Lower leg skin (tissue), 4 donors: ENCODE results near the gene RXRA. TPM values are rescaled to one million over a fixed set of nuclear protein-coding genes. Genes with fewer than 3 reads are reported as not detected.
A peak's percentile ranks its signal among the peaks of the same experiment; 100 is the strongest.

Experiments used
- DNase-seq, 2 donors: peaks; one replicate each; pipeline ENCODE4 v3.0.0-alpha.2; 2019; ENCODE audit warnings: low spot score in 2 of 2
- H3K4me3 ChIP-seq: fragments of 200-600 bp; sonication (generic); 2 replicates; pipeline ENCODE4 v1.5.1; 2017; ENCODE audit warnings: mild to moderate bottlenecking, low read depth; ENCODE audit not compliant: poor library complexity, severe bottlenecking
- POLR2A ChIP-seq, 2 donors: fragments of 450-650 bp; IDR thresholded peaks; one replicate each; pipeline ENCODE4 v1.6.1; 2016 to 2017; ENCODE audit warnings: antibody characterized with exemption in 2 of 2, mild to moderate bottlenecking in 1 of 2, moderate library complexity in 1 of 2
- WGBS, 2 donors: methylation state at CpG; one replicate each; pipeline ENCODE4 v1.1.5; 2018; 5-methylcytosine and 5-hydroxymethylcytosine counted together
- intact Hi-C: fragments of 100-400 bp; cut with DNase I; formaldehyde crosslinking; loops from one replicate; pipeline ENCODE4 v1.15.0; 2023; ENCODE audit warnings: low total_unique reads
- total RNA-seq, 4 donors: library from RNA; depleted of rRNA; stranded (reverse); fragments of >200 nt; gene quantifications; one replicate each; pipeline ENCODE4 v1.1.0, GENCODE V29; 2016
- TF ChIP-seq, protein P1 (sequence below), 3 donors: fragments of 450-650 bp; IDR thresholded peaks; one replicate each; pipeline ENCODE4 v1.5.1; 2016; ENCODE audit warnings: antibody characterized with exemption in 3 of 3, mild to moderate bottlenecking in 3 of 3, moderate library complexity in 2 of 3

RXRA gene
- total RNA-seq, 4 donors from 2014 or later, result 143 to 242 (median 166) TPM

GRCh38 chr9:134321946-134322741 is 4.1 kb upstream of the RXRA start:
- WGBS, 2 donors, result 93% methylated on average over 19 of the region's 19 CpGs

DNA sequence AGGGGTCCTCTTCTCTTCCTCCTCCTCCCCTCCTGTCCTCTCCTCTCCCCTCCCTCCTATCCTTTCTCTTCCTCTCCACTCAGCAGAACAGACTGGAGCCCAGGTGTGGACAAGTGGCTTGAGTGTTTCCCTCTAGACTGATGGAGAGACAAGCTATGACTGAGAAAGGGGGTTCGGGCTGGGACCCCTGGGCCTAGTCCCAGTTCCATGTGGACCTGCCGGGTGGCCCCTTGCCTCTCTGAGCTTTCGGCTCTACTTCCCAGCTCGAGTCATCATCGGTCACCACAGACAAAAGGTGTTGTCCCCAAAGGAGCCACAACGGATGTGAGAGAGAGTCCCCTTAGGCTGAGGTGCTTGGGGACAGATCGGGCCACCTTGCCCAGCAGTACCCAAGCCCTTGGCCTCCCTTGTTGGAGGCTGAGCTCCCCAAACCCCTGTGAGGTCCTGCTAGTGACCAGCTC is 3.4 kb upstream of the RXRA start:
- intact Hi-C loops, result no loop called here
- 77 to 87% methylated on average over 7 of the region's 7 CpGs for WGBS, 2 donors
- DNase-seq, result no peak
- no peak overlapping the region for H3K4me3 ChIP-seq
- TF ChIP-seq, protein P1, sequence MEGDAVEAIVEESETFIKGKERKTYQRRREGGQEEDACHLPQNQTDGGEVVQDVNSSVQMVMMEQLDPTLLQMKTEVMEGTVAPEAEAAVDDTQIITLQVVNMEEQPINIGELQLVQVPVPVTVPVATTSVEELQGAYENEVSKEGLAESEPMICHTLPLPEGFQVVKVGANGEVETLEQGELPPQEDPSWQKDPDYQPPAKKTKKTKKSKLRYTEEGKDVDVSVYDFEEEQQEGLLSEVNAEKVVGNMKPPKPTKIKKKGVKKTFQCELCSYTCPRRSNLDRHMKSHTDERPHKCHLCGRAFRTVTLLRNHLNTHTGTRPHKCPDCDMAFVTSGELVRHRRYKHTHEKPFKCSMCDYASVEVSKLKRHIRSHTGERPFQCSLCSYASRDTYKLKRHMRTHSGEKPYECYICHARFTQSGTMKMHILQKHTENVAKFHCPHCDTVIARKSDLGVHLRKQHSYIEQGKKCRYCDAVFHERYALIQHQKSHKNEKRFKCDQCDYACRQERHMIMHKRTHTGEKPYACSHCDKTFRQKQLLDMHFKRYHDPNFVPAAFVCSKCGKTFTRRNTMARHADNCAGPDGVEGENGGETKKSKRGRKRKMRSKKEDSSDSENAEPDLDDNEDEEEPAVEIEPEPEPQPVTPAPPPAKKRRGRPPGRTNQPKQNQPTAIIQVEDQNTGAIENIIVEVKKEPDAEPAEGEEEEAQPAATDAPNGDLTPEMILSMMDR (IDR thresholded peaks at IDR 0.05), result no peak
- no peak for TF ChIP-seq POLR2A (IDR thresholded peaks at IDR 0.05)

More at GRCh38 chr9:134321946-134322741, 4.1 kb upstream of the RXRA start:
- TF ChIP-seq, protein P1 (IDR thresholded peaks at IDR 0.05), result no peak
- no peak for TF ChIP-seq POLR2A (IDR thresholded peaks at IDR 0.05)
- peak in 1 of 2 donors; percentile 84 for DNase-seq
- no peak overlapping the region for H3K4me3 ChIP-seq
- intact Hi-C loops, result no loop called here

GRCh38 chr9:134323741-134324358 is 2.4 kb upstream of the RXRA start:
- WGBS, 2 donors, result 47 to 53% methylated on average over 18 to 20 of the region's 20 CpGs
- peak in 1 of 2 donors; percentile 48 for DNase-seq
- H3K4me3 ChIP-seq, result no peak overlapping the region
- intact Hi-C loops, result no loop called here
- TF ChIP-seq, protein P1 (IDR thresholded peaks at IDR 0.05), result no peak
- TF ChIP-seq POLR2A (IDR thresholded peaks at IDR 0.05), result no peak

DNA sequence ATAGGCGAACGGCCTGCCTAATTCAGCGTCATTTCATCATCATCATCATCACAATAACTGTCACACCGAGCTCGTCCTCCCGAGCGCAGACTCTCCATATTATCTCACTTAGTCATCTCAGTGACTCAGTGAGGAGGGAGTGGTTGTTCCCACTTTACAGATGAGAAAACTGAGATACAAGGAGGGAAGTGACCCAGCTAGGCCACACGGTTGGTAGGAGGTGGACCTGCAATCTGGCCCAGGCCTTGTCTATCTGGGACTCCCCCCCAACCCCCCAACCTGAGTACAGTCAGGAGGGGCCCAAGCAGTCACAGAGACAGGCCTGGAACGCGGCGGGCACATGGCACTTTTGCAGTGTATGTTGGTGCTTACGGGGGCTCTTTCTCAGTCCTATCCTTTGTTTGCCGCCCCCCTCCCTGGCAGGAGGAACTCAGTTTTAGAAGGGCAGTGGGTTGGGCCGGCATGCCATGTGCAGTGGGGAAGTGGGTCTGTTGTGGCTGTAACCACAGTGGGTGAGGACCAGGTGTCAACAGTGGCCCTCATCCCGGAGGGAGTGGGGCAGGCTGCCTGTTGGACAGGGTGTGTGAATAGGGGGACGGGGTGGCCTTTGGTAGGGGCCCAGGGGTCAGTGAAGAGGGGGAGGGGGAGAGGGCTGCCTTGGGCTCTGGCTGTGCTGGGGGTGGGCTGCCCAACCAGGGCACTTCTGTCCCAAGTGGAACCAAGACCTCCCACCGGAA is 1.7 kb upstream of the RXRA start:
- TF ChIP-seq, protein P1 (IDR thresholded peaks at IDR 0.05), result no peak
- no peak for TF ChIP-seq POLR2A (IDR thresholded peaks at IDR 0.05)
- intact Hi-C loops, result no loop called here
- no peak overlapping the region for H3K4me3 ChIP-seq
- no peak for DNase-seq
- WGBS, 2 donors, result 65 to 72% methylated on average over 16 to 17 of the region's 17 CpGs

DNA sequence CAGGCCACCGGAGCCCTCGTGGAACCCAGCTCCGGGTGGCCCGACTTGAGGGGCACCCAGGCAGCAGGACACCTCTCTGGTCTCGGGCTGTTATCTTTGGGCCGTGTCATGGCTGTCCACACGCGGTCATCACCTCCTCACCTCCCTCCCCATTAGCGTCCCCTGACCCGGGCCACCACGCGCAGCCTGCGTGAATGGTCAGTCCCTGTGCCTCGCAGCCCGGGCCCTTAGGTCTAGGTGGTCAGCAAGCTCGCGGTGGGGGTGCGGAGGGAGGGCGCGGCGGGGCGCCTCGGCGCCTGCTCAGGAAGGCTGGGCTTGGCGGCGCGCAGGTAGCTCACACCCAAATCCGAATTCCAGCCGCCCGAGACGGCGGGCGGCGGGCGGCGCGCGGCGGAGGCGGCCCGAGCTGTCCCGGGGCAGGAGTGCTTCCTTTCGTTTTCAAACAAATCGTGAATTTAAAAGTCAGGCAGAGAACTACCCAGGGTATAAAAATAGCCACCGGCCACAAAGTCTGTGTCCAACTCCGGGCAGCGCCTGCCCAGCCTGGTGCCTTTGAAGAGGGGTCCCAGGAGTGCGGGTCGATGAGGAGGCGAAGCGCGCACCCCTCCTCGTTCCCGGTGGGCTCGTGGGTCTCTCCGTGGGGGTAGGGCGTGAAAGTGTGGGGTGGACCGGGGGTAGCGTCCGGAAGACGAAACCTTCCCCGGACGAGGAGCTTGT is 1.0 kb upstream of the RXRA start:
- no peak for TF ChIP-seq POLR2A (IDR thresholded peaks at IDR 0.05)
- TF ChIP-seq, protein P1 (IDR thresholded peaks at IDR 0.05), result no peak
- WGBS, 2 donors, result 5 to 9% methylated on average over 55 to 58 of the region's 63 CpGs
- H3K4me3 ChIP-seq, result peak overlapping the region; percentile 44
- DNase-seq, result peak in 1 of 2 donors; percentile 54
- intact Hi-C loops, result no loop called here
